Right lobe of liver (tissue), 4 donors: ENCODE data around the gene PCDHGC4.
A peak's percentile ranks its signal among the peaks of the same experiment; 100 is the strongest.

ENCODE experiments used
- POLR2A ChIP-seq: fragments of 450-650 bp; IDR thresholded peaks from one replicate; pipeline ENCODE4 v1.6.1; 2017; ENCODE audit warnings: antibody characterized with exemption, mild to moderate bottlenecking
- TF ChIP-seq, protein P1 (sequence below), 4 donors: fragments of 200-600 bp in 3 of 4; fragments of 450-650 bp in 1 of 4; IDR thresholded peaks; one replicate each; pipeline versions ENCODE4 v1.5.1 to v1.8.0; 2016 to 2022; ENCODE audit warnings: antibody characterized with exemption in 4 of 4, mild to moderate bottlenecking in 2 of 4
- donor health status: DM: no; HTN: no; CAD: no.
- donor health status: DM: no; HTN: no; CAD: no.
- donor health status: DM: no; HTN: yes; CAD: no.

DNA sequence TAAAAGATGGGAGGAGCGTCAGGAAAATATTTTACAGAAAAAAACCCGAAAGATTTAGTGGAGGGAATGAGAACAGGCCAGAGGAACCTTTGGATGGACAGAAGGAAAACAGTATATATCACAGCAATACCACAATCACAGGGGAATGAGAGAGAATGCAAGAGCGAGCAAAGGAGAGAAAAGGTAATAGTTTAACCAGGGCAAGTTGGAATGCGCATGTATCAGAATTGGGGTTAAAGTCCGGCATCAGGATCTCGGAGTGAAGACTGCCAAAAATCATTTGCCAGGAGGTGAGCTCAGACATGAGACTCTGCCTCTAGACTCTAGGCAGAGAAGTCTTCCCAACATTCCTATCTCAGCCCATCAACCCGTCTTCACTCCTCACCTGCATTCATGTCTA is 40.8 kb downstream of the PCDHGC4 start:
- TF ChIP-seq, protein P1, sequence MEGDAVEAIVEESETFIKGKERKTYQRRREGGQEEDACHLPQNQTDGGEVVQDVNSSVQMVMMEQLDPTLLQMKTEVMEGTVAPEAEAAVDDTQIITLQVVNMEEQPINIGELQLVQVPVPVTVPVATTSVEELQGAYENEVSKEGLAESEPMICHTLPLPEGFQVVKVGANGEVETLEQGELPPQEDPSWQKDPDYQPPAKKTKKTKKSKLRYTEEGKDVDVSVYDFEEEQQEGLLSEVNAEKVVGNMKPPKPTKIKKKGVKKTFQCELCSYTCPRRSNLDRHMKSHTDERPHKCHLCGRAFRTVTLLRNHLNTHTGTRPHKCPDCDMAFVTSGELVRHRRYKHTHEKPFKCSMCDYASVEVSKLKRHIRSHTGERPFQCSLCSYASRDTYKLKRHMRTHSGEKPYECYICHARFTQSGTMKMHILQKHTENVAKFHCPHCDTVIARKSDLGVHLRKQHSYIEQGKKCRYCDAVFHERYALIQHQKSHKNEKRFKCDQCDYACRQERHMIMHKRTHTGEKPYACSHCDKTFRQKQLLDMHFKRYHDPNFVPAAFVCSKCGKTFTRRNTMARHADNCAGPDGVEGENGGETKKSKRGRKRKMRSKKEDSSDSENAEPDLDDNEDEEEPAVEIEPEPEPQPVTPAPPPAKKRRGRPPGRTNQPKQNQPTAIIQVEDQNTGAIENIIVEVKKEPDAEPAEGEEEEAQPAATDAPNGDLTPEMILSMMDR (IDR thresholded peaks at IDR 0.05) = no peak
- TF ChIP-seq POLR2A = peak; percentile 17
